ENCODE results near the gene PNO1. TPM values are rescaled to one million over a fixed set of nuclear protein-coding genes. Genes with fewer than 3 reads are reported as not detected.

PNO1 gene
- total and polyA plus RNA-seq, 10 of the 15 experiments (the other 5 are each of a cell fraction or from before 2014, with no cell fraction given), result 9.7 to 60.2 (median 30.3) TPM

GRCh38 chr2:68203587-68203986, 45.9 kb downstream of the PNO1 start (continued):
- TF ChIP-seq PAX8 (IDR thresholded peaks at IDR 0.05), result no peak
- no peak for TF ChIP-seq RCOR1 (conservative IDR thresholded peaks at IDR 0.05; ENCODE audit: low read depth, low read length)
- TF ChIP-seq E2F8 (IDR thresholded peaks at IDR 0.05; ENCODE audit: low read depth, partially characterized antibody), result no peak
- TF ChIP-seq E4F1 (IDR thresholded peaks at IDR 0.05; ENCODE audit: borderline replicate concordance, partially characterized antibody), result no peak
- TF ChIP-seq RFX5 (IDR thresholded peaks at IDR 0.05; ENCODE audit: low read depth, low read length), result no peak
- peak; percentile 79 for TF ChIP-seq CREM (IDR thresholded peaks at IDR 0.05; ENCODE audit: low read depth)
- TF ChIP-seq RAD21 (IDR thresholded peaks at IDR 0.05; ENCODE audit: insufficient read depth, low read depth, low read length), result no peak
- no peak for TF ChIP-seq ELK1 (IDR thresholded peaks at IDR 0.05; ENCODE audit: low read depth, low read length)
- no peak for TF ChIP-seq SIX5 (IDR thresholded peaks at IDR 0.05; ENCODE audit: low read depth, low read length, severe bottlenecking)
- TF ChIP-seq NR2C2 (IDR thresholded peaks at IDR 0.05; ENCODE audit: borderline replicate concordance, control insufficient read depth, insufficient read length, low read depth), result no peak
- peak in 1 of 2 experiments; percentile 67; a peak in 1 of 4 replicates for TF ChIP-seq ETV6 (conservative IDR thresholded peaks at IDR 0.05 in 1 of 2, IDR thresholded peaks at IDR 0.05 in 1 of 2; ENCODE audit: borderline replicate concordance in 1 of 2, low read depth in 1 of 2)
- no peak for TF ChIP-seq BMI1 (IDR thresholded peaks at IDR 0.05; ENCODE audit: borderline replicate concordance)
- peak; percentile 42; the same call in 1 of the 2 replicates for TF ChIP-seq IKZF1 (conservative IDR thresholded peaks at IDR 0.05)
- TF ChIP-seq RUNX3 (IDR thresholded peaks at IDR 0.05; ENCODE audit: low read length), result peak; percentile 77
- TF ChIP-seq TARDBP (IDR thresholded peaks at IDR 0.05; ENCODE audit: borderline replicate concordance), result no peak
- TF ChIP-seq CBX5 (IDR thresholded peaks at IDR 0.05; ENCODE audit: low read depth), result peak; percentile 64; the same call in 1 of the 2 replicates
- TF ChIP-seq JUNB (IDR thresholded peaks at IDR 0.05), result peak; percentile 96
- TF ChIP-seq MTA3 (IDR thresholded peaks at IDR 0.05; ENCODE audit: borderline replicate concordance, low read length), result peak; percentile 92
- TF ChIP-seq RELA (IDR thresholded peaks at IDR 0.05; ENCODE audit: borderline replicate concordance, partially characterized antibody), result no peak
- TF ChIP-seq HDAC6 (IDR thresholded peaks at IDR 0.05; ENCODE audit: unreplicated experiment), result no peak
- TF ChIP-seq BCLAF1 (IDR thresholded peaks at IDR 0.05), result no peak
- TF ChIP-seq ZNF207 (IDR thresholded peaks at IDR 0.05; ENCODE audit: borderline replicate concordance), result no peak
- no peak for TF ChIP-seq LARP7 (IDR thresholded peaks at IDR 0.05)

All from GM12878 (cell line).